GM06990 (cell line): Measurements from ENCODE around the gene ERRFI1.

ENCODE experiments used
- DNase-seq: peaks from one replicate; pipeline ENCODE4 v3.0.0-alpha.2; 2011; ENCODE audit not compliant: insufficient read length; ENCODE audit errors: extremely low read depth
- H3K27me3 ChIP-seq: replicated peaks from 2 replicates; pipeline ENCODE4 v1.6.0; 2011; ENCODE audit warnings: low read length; ENCODE audit not compliant: control insufficient read depth, insufficient read depth
- H3K36me3 ChIP-seq: 2 replicates; pipeline ENCODE4 v1.5.1; 2011; ENCODE audit warnings: low read length; ENCODE audit not compliant: control insufficient read depth, insufficient read depth
- H3K4me3 ChIP-seq: replicated peaks from 2 replicates; pipeline ENCODE4 v1.5.1; 2011; ENCODE audit warnings: low read depth, mild to moderate bottlenecking, control low read depth, low read length
- CTCF ChIP-seq: IDR thresholded peaks from 2 replicates; pipeline ENCODE4 v1.5.1; 2011; ENCODE audit warnings: low read length, control low read depth, mild to moderate bottlenecking, inconsistent platforms; ENCODE audit not compliant: insufficient read depth, poor library complexity, severe bottlenecking

The ERRFI1 gene

GRCh38 chr1:8015809-8016165, 10.3 kb downstream of the ERRFI1 start:
- TF ChIP-seq CTCF = no peak
- H3K36me3 ChIP-seq = no peaks in the 10 kb centered on the region
- H3K27me3 ChIP-seq = no peaks in the 10 kb centered on the region
- no peak overlapping the region for H3K4me3 ChIP-seq
- no peak for DNase-seq

GRCh38 chr1:8015036-8015808, 10.9 kb downstream of the ERRFI1 start:
- DNase-seq = no peak
- no peak overlapping the region for H3K4me3 ChIP-seq

GRCh38 chr1:8014381-8014988, 11.6 kb downstream of the ERRFI1 start:
- no peaks in the 10 kb centered on the region for H3K36me3 ChIP-seq
- no peak for TF ChIP-seq CTCF
- H3K27me3 ChIP-seq = no peaks in the 10 kb centered on the region
- H3K4me3 ChIP-seq = no peak overlapping the region
- DNase-seq = no peak

More at GRCh38 chr1:8015036-8015808, 10.9 kb downstream of the ERRFI1 start:
- peak; percentile 60 for TF ChIP-seq CTCF
- no peaks in the 10 kb centered on the region for H3K36me3 ChIP-seq
- no peaks in the 10 kb centered on the region for H3K27me3 ChIP-seq

- DNase-seq = no peak
- Histone ChIP-seq H3K4me3 (no peak overlapping the region), H3K27me3 (no peaks in the 10 kb centered on the region), H3K36me3 (no peaks in the 10 kb centered on the region)
- no peak for TF ChIP-seq CTCF
Measured at GRCh38 chr1:8013800-8014199, 12.3 kb downstream of the ERRFI1 start.

- Histone ChIP-seq H3K4me3 (no peak overlapping the region), H3K27me3 (no peaks in the 10 kb centered on the region), H3K36me3 (no peaks in the 10 kb centered on the region)
- no peak for TF ChIP-seq CTCF
- no peak for DNase-seq
Measured at GRCh38 chr1:8013399-8013798, 12.7 kb downstream of the ERRFI1 start.

- no peak for TF ChIP-seq CTCF
- DNase-seq = no peak
- Histone ChIP-seq H3K4me3 (no peak overlapping the region), H3K36me3 (no peaks in the 10 kb centered on the region), H3K27me3 (no peaks in the 10 kb centered on the region)
Measured at GRCh38 chr1:8012955-8013354, 13.2 kb downstream of the ERRFI1 start.
